ENCODE measurements around the gene MS4A4E.
"Not testable (repeated sequence)": the region's sequence is repeated elsewhere in the genome, so short reads cannot be mapped to it uniquely, and the experiment has no call there.

Gene MS4A4E

GRCh38 chr11:60242740-60243239 is at the start of gene MS4A4E:
TSS of gene MS4A4E (minus strand) at chr11:60243137. CDS start at chr11:60230055, 13,082 bp downstream.
- no peak for DNase-seq

GRCh38 chr11:60292145-60292544 is 49.2 kb upstream of the MS4A4E start:
- no peak for DNase-seq

DNA sequence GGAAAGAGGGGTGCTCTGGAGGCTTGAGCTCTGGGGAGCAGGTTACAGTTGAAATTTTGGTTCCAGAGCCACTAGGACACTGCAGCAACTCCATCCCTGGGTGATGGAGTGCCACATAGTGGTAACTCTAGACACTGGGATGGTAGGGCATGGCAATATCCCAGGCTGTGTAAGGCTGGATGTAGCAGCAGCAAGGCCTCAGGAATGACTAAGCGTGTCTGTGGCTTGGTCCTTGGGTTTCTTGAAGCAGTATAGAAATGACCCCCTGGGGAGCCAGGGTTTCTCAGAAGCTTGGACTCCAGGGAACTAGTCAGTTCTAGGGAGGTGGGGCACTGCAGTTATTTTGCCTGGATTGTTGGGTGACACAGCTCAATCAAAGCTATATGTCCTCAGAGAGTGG is 45.6 kb upstream of the MS4A4E start:
- no peak for DNase-seq

- DNase-seq = not testable (repeated sequence)
Observed at GRCh38 chr11:60285411-60286126, 42.6 kb upstream of the MS4A4E start.

- DNase-seq = no peak
Observed at GRCh38 chr11:60282286-60282685, 39.3 kb upstream of the MS4A4E start.

DNA sequence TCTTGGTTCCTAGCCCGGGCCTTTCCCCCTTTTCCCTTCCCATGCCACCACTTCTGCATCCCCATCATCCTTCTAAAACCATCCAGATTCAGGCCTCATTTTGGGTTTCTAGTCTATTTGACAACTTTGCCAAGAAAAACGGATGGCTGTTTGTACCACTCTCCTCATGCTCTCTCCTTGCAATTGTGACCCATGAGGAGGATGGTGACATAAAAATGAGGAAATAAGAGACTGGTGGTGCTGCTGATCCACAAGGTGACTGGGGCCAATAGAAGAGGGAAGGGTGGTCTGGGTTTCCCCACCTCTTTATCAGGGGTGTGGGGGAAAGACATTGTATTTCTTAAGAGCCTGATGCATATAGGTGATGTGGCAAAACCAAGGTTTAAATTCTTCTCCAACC is 38.5 kb upstream of the MS4A4E start:
- no peak for DNase-seq

DNA sequence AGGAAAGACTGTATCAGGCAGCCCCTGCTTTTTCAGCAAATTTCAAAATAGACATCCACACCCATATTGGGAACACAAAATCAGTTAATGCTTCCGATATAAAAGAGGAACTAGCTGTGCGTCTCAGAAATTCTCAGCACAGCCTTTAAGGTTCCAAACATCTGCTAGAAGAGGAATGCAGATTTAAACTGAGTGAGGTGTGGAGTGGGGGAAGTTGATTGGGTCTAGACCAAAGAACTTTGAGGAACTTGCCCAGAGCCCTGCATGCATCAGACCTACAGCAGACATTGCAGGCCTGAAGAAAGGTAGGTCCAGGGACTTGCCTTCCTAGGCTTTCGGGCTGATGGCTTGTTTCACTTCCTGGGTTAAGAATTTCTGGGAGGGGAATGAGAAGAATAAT is 37.5 kb upstream of the MS4A4E start, which contains the start of gene MS4A4A:
MS4A4A (plus strand) TSS at position 255 of the 400 bp plus-strand sequence; CDS start at position 265, 10 bp downstream.
- no peak for DNase-seq

DNA sequence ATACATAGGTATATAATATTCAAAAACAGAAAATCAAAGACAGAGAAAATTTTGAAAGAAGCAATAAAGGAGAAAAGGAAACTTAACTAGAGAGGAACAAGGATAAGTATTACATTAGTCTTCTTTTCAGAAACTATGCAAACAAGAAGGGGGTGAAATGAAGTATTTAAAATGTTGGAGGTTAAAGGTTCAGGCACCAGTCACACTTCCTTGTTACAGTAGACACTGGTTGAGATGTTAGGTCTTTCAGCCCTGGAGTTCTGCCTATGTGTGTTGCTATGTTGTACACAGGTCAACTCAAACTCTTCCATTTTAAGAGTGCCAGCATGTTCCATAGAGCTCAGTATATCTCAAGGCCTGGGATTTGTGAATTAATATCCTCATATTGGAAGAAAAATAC is 31.5 kb upstream of the MS4A4E start:
- no peak for DNase-seq

DNA sequence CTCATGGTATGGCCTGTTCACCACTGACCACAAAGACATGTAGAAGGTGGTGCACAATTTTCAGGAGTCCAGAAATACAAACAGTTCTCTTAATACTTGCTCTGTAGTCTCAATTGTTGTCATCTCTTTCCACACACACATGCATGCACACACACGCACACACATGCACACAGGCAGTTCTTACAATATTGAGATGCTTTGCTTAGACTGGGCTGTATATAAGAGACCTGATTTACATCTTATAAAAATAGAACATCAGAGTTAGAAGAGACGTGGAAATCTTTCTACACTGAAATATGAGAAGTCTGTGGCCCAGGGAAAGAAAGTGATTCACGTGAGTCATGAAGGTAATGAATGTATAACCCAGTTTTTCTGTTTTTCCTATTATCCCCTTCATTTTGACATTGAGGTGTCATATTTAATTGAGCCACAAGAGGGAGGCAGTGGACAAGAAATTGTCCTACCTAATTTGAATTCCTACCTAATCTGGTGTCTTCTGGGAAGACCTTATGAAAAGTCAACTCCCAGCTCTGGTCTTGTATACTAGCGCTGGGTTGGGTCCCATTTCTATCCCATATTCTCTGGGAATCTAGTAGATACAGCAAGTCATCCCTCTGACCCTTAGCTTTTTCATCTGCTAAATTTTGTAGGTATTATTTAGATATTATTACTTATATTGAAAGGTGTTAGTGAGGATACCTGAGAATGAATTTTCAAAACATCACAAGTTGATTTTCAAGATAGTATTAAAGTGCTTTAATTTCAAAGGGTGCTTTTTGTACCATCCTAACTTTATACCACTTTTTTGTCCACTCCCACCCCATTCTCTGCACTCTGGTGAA is 22.7 kb upstream of the MS4A4E start:
- peak; percentile 8 for DNase-seq

DNA sequence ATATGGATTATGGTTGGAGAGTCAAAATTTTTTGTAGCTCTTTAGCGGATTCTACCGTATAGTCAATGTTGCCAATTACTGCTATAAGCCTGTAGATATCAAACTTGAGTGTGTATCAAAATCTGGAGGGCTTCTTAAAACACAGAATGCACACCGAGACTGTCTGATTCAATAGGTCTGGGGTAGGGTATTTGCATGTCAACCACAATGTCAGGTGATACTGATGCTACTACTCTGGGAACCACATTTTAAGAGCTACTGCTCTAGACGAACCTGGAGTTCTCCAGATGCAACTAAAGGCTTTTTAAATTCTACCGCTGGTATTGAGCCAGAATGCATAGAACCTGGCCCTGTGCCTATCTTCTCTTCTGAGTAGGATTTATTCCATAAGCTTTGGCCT is 21.7 kb upstream of the MS4A4E start:
- DNase-seq = no peak

GRCh38 chr11:60263402-60263801 is 20.5 kb upstream of the MS4A4E start:
- no peak for DNase-seq

DNA sequence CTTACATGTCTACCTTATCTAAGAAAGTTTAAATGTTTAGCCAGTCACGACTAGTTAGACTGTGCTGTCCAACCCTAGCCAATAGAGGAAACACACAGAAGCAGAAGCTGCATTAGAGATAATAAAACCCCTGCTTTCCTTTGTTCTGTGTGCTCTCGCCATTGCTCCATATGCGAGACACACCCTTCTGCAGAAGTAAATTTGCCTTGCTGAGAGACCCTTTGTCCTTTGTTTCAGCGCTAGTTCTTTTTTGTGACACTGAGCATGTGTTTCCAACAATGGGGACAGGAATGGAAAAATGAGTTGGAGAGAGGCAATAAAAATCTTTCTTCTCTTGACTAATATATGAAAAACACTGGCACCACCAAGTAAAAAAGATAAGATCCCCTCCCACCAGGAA is 18.1 kb upstream of the MS4A4E start:
- DNase-seq = no peak

GRCh38 chr11:60257956-60258722 is 15.2 kb upstream of the MS4A4E start:
- DNase-seq = no peak

DNA sequence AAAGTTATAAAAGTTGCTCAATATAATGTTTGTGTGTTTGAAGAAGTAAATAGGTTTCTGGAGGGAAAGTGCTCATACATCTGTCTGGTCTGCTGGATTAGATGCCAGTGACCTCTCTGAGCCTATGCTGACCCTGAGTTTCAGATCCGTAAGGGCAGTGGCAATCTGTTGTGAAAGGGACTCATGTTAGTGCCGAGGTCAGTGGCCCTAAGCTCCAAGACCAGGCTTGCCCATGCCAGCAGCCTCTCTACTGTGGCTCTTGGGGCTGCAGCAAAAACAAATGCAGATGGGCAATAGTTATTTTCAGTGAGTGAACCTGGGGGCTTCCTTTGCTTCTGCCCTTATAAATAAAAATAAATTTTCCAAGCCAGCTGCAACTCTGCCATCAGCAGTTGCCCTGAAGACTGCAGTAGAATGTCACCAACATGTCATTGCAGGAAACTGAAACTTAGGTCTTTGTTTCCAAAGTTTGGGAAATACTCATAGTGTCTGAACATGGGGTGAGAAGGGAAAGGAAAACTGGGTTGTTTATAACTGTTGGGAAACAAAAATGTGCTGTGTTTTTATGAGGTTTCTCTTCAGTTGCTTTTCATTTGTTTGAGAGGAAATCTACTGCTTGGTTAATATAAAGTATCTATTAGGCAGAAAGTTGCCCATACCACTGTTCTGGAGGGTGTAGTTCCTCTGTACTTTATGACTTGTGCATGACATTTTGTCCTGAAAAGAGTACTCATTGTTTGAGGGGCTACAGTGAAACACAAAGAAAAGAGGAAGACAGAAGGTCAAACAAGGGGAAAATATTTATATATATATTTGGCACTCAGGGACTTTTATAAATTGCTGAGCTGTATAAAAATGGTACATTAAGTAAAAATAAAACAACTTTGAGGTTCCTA is 9.5 kb upstream of the MS4A4E start:
- no peak for DNase-seq

DNA sequence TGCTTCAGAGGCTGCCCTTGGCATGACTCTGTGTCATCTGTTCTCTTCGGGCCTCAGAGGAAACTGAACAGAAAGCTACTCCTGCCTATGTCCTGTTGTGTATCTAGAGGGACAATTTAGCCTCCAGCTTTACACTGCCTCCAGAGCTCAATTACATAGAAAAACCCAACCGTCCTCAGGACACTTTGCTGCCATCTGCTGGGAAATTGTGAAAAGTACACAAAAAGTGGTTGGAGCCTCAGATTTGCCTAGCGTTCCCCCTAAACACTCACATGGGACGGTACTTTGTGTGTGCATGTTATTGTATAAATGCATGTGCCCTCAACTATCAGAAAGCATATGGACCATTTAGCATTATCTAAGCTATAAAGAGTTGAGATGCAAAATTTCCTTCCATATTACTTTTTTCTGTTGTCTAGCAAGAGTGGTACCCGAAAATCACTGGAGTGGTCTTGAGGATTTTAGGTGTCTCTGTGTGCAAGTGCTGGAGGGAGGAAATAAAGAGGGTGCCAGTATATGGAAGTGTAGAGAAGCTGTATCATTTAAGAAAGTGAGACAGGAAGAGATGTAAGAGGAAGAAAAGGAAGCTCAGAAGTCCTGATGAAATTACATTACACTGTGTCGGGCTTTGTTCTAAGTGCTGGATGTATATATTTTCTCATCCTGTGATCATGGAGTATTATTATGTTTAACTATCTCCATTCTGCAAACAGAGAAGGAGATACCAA is 8.7 kb upstream of the MS4A4E start:
- no peak for DNase-seq

DNA sequence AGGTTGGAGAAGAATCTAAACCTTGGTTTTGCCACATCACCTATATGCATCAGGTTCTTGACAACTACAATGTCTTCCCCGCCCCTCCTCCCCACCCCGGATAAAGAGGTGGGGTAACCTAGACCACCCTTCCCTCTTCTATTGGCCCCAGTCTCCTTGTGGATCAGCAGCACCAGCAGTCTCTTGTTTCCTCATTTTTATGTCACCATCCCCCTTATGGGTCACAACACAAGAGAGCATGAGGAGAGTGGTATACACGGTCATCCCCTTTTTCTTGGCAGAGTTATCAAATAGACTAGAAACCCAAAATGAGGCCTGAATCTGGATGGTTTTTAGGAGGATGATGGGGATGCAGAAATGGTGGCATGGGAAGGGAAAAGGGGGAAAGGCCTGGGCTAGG is 1.2 kb downstream of the MS4A4E start:
- no peak for DNase-seq

GRCh38 chr11:60240662-60241061 is 2.3 kb downstream of the MS4A4E start:
- no peak for DNase-seq

GRCh38 chr11:60235321-60235720 is 7.6 kb downstream of the MS4A4E start:
- DNase-seq = no peak

DNA sequence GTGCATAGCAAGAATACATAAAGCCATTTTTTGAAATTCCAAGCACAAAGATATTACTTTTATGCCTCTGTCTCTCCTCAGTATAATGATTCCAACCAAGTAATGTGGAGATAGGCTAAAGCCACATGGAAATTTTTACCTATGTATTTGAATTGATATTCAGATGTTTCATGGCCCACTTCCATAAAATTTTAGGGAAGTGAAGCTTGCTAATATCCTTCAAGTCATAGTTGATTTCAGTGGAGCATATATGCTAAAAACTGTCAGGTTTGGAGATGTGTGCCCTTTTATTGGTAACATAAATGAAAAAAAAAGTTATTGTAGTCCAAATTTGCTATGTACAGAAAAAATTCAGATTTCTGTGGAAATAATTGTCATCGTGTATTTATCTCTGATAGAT is 12.3 kb downstream of the MS4A4E start:
- no peak for DNase-seq

DNA sequence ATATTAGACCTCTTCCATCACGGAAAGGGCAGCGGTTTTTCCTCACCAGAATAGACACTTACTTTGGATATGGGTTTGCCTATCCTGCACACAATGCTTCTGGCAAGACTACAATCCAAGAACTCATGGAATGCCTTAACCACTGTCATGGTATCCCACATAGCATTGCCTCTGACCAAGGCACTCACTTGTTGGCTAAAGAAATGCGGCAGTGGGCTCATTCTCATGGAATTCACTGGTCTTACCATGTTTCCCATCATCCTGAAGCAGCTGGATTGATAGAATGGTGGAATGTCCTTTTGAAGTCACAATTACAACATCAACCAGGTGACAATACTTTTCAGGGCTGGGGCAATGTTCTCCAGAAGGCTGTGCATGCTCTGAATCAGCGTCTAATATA is 20.8 kb downstream of the MS4A4E start:
- no peak for DNase-seq

DNA sequence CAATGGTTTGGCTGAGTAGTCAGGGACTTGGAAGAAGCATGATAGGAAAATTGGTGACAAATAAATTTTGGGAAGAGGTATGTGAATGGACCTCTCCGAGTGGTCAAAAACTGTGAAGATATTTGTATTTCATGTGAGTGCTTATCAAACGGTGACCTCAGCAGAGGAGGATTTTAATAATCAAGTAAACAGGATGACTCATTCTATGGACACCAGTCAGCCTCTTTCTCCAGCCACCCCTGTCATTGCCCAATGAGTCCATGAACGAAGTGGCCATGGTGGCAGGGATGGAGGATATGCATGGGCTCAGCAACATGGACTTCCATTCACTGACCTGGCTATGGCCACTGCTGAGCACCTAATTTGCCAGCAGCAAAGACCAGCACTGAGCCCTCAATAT is 21.2 kb downstream of the MS4A4E start:
- no peak for DNase-seq

Data from fibroblast of upper back skin (primary cell).